HepG2 (cell line): Measurements from ENCODE around the gene PPP1R27. TPM values are rescaled to one million over a fixed set of nuclear protein-coding genes. Genes with fewer than 3 reads are reported as not detected.

Experiments used
- AKAP8 ChIP-seq: sonication (generic); formaldehyde crosslinking; IDR thresholded peaks from 2 replicates; pipeline ENCODE4 v1.5.1; 2020; ENCODE audit warnings: mild to moderate bottlenecking, missing genetic modification reagents
- ATF4 ChIP-seq, 2 experiments: fragments of 450-650 bp in 1 of 2; sonication (generic) in 1 of 2; formaldehyde crosslinking; IDR thresholded peaks; 2 replicates each; pipeline versions ENCODE4 v1.5.0 to v1.8.0; 2020 to 2022; ENCODE audit warnings: mild to moderate bottlenecking in 1 of 2, missing genetic modification reagents in 1 of 2
- CSRNP1 ChIP-seq: sonication (generic); formaldehyde crosslinking; IDR thresholded peaks from 2 replicates; pipeline ENCODE4 v1.8.1; 2023; ENCODE audit warnings: mild to moderate bottlenecking, missing genetic modification reagents
- EZH2 ChIP-seq: conservative IDR thresholded peaks from 2 replicates; pipeline ENCODE4 v1.6.1; 2012; ENCODE audit warnings: mild to moderate bottlenecking, low read depth, low read length, moderate library complexity
- FOXA3 ChIP-seq: IDR thresholded peaks from 2 replicates; pipeline ENCODE4 v1.6.1; 2016; ENCODE audit warnings: missing genetic modification reagents, missing compliant biosample characterization
- GLMP ChIP-seq: sonication (generic); formaldehyde crosslinking; IDR thresholded peaks from 2 replicates; pipeline ENCODE4 v1.9.0; 2021; ENCODE audit warnings: missing genetic modification reagents, mild to moderate bottlenecking, borderline replicate concordance
- GZF1 ChIP-seq: sonication (generic); formaldehyde crosslinking; IDR thresholded peaks from 2 replicates; pipeline ENCODE4 v1.5.1; 2020; ENCODE audit warnings: mild to moderate bottlenecking, missing genetic modification reagents
- IKZF5 ChIP-seq: IDR thresholded peaks from 2 replicates; pipeline ENCODE4 v1.6.1; 2018; ENCODE audit warnings: missing genetic modification reagents, mild to moderate bottlenecking, missing compliant biosample characterization
- KLF9 ChIP-seq: IDR thresholded peaks from 2 replicates; pipeline ENCODE4 v1.6.1; 2016; ENCODE audit warnings: low read depth
- NFIC ChIP-seq: IDR thresholded peaks from 2 replicates; pipeline ENCODE4 v1.6.1; 2012; ENCODE audit warnings: mild to moderate bottlenecking, low read length, inconsistent platforms
- PBX3 ChIP-seq: sonication (generic); formaldehyde crosslinking; IDR thresholded peaks from 2 replicates; pipeline ENCODE4 v1.8.1; 2023; ENCODE audit warnings: missing genetic modification reagents, inconsistent platforms, borderline replicate concordance
- PHB2 ChIP-seq: fragments of 450-650 bp; IDR thresholded peaks from 2 replicates; pipeline ENCODE4 v1.6.1; 2018; ENCODE audit not compliant: partially characterized antibody
- POLR2A ChIP-seq, 2 experiments: IDR thresholded peaks; 2 replicates each; pipeline ENCODE4 v1.6.1; 2011; ENCODE audit warnings: low read depth in 2 of 2, low read length in 2 of 2, mild to moderate bottlenecking in 1 of 2, moderate library complexity in 1 of 2; ENCODE audit not compliant: insufficient read depth in 1 of 2
- RBAK ChIP-seq: sonication (generic); formaldehyde crosslinking; IDR thresholded peaks from 2 replicates; pipeline ENCODE4 v1.5.1; 2020; ENCODE audit warnings: mild to moderate bottlenecking, missing genetic modification reagents
- SIN3B ChIP-seq: fragments of 150-350 bp; IDR thresholded peaks from 2 replicates; pipeline ENCODE4 v1.6.1; 2014; ENCODE audit warnings: low read length
- SRSF1 ChIP-seq: fragments of 200-400 bp; formaldehyde crosslinking; optimal IDR thresholded peaks from 2 replicates; pipeline ENCODE3; 2017; ENCODE audit warnings: mild to moderate bottlenecking, low read depth, low read length, moderate library complexity
- ZFY ChIP-seq: sonication (generic); formaldehyde crosslinking; IDR thresholded peaks from 2 replicates; pipeline ENCODE4 v1.4.0; 2020; ENCODE audit warnings: missing genetic modification reagents
- ZKSCAN1 ChIP-seq: fragments of 150-350 bp; IDR thresholded peaks from 2 replicates; pipeline ENCODE4 v1.6.1; 2014; ENCODE audit warnings: low read length
- ZNF367 ChIP-seq: sonication (generic); formaldehyde crosslinking; IDR thresholded peaks from 2 replicates; pipeline ENCODE4 v1.4.0; 2020; ENCODE audit warnings: missing genetic modification reagents, borderline replicate concordance
- ZNF652 ChIP-seq: IDR thresholded peaks from 2 replicates; pipeline ENCODE4 v1.6.1; 2016; ENCODE audit warnings: low read depth, borderline replicate concordance
- ZNF691 ChIP-seq: sonication (generic); formaldehyde crosslinking; IDR thresholded peaks from 2 replicates; pipeline ENCODE4 v1.4.0; 2020; ENCODE audit warnings: missing genetic modification reagents, low read depth, mild to moderate bottlenecking, borderline replicate concordance
- ZNF784 ChIP-seq: sonication (generic); formaldehyde crosslinking; IDR thresholded peaks from 2 replicates; pipeline ENCODE4 v1.5.1; 2020; ENCODE audit warnings: missing genetic modification reagents, mild to moderate bottlenecking, borderline replicate concordance
- polyA plus RNA-seq, 8 experiments: library from polyadenylated mRNA; depleted of rRNA in 3 of 8; stranded (reverse) in 7 of 8; unstranded in 1 of 8; fragments of >200 nt; fragmentation: Illumina TruSeq in 4 of 8; extraction: Trizol in 4 of 8; gene quantifications; 2 replicates each; pipeline versions ENCODE4 v1.2.1 to v1.2.3, GENCODE V29; 2011 to 2016; ENCODE audit warnings: low read depth in 4 of 8, missing spikeins in 1 of 8, mixed read lengths in 1 of 8; ENCODE audit not compliant: insufficient read depth in 1 of 8
- total RNA-seq, 5 experiments: library from RNA; depleted of rRNA; stranded (reverse); fragments of >200 nt; fragmentation: Illumina TruSeq; extraction: Trizol; gene quantifications; 2 replicates each; pipeline ENCODE4 v1.2.3, GENCODE V29; 2016; ENCODE audit warnings: low read depth in 1 of 5

PPP1R27 gene
- total and polyA plus RNA-seq, 2 of the 13 experiments (the other 11 are each of a cell fraction or from before 2014, with no cell fraction given) = 0.17 to 1.00 TPM

GRCh38 chr17:81833160-81833920 lies 1.5 kb downstream of the PPP1R27 start, which contains the start of gene MCRIP1 (continued):
- TF ChIP-seq FOXA3 (CRISPR knock-in tag) = peak; percentile 46; the same call in 1 of the 2 replicates
- peak; percentile 79 for TF ChIP-seq POLR2A (IDR thresholded peaks at IDR 0.05; ENCODE audit: insufficient read depth in 1 of 2, low read depth in 2 of 2, low read length in 2 of 2)
- TF ChIP-seq ATF4 (CRISPR knock-in tag; IDR thresholded peaks at IDR 0.05) = peak in 1 of 2 experiments; percentile 71; a peak in 2 of 4 replicates
- TF ChIP-seq SIN3B = no peak
- peak; percentile 89 for TF ChIP-seq ZFY (CRISPR knock-in tag)
- TF ChIP-seq KLF9 = 0 out of 2 replicates have a peak, but pooled peaks have one; percentile 36
- TF ChIP-seq GLMP (CRISPR knock-in tag) = no peak
- no peak; the same call in 1 of the 2 replicates for TF ChIP-seq ZNF367 (CRISPR knock-in tag)
- TF ChIP-seq ZKSCAN1 = no peak
- peak; percentile 56 for TF ChIP-seq SRSF1
- peak; percentile 57 for TF ChIP-seq IKZF5 (CRISPR knock-in tag)
- TF ChIP-seq GZF1 (CRISPR knock-in tag) = no peak
- peak; percentile 93 for TF ChIP-seq CSRNP1 (CRISPR knock-in tag)
- no peak for TF ChIP-seq EZH2
- TF ChIP-seq ZNF652 = no peak
- no peak for TF ChIP-seq PHB2
- peak; percentile 80; the same call in 1 of the 2 replicates for TF ChIP-seq ZNF691 (CRISPR knock-in tag)
- TF ChIP-seq RBAK (CRISPR knock-in tag) = peak; percentile 19; the same call in 1 of the 2 replicates
- TF ChIP-seq NFIC = no peak
- peak; percentile 84; the same call in 1 of the 2 replicates for TF ChIP-seq ZNF784 (CRISPR knock-in tag)
- peak; percentile 92 for TF ChIP-seq AKAP8 (CRISPR knock-in tag)
- no peak; the same call in 1 of the 2 replicates for TF ChIP-seq PBX3 (CRISPR knock-in tag)
